ENCODE results near the gene EED. TPM values are rescaled to one million over a fixed set of nuclear protein-coding genes. Genes with fewer than 3 reads are reported as not detected.

EED gene
- total RNA-seq, 1 experiment from 2014 or later: 23.1 TPM

DNA sequence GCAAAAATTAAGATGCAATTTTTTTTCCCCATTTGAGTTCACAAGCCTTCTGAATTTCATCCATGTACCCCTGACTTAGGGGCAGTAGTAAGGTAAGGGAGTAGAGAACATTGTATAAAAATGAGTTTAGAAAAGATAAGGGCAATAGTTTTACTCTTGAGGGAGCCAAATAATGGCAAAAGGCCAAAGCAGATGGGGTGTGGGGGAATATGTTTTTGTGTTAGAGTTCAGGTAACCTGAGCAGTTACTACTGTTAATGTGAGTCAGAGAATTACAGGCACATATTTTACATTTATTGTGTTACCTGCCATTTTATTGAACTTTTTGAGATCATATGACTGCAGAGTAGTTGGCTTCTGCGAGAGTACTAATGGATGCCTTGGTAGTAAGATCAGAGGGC, 3.1 kb downstream of the EED start:
- no peak for DNase-seq (ENCODE audit: low read depth)

DNA sequence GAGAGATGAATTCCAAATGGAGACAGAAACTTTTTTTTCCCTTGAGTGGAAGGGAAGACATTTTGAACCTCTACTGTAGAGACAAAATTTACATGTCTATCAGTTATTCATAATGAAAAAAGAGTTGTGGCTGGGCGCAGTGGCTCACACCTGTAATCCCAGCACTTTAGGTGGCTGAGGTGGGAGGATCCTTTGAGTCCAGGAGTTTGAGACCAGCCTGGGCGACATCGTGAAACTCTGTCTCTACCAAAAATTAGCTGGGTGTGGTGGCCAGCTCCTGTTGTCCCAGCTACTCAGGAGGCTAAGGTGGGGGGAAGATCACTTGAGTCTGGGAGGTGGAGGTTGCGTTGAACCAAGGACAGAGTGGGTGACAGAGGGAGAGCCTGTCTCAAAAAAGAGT, 4.1 kb downstream of the EED start:
- no peak for DNase-seq (ENCODE audit: low read depth)

- DNase-seq (ENCODE audit: low read depth): no peak
Observed at GRCh38 chr11:86249307-86250098, 5.0 kb downstream of the EED start.

- no peak for DNase-seq (ENCODE audit: low read depth)
Observed at GRCh38 chr11:86251345-86251744, 6.8 kb downstream of the EED start.

GRCh38 chr11:86255896-86256295, 11.3 kb downstream of the EED start:
- DNase-seq (ENCODE audit: low read depth): no peak

GRCh38 chr11:86256608-86257007, 12.1 kb downstream of the EED start:
- DNase-seq (ENCODE audit: low read depth): no peak

GRCh38 chr11:86257446-86257845, 12.9 kb downstream of the EED start:
- no peak for DNase-seq (ENCODE audit: low read depth)

GRCh38 chr11:86259730-86260129, 15.2 kb downstream of the EED start:
- DNase-seq (ENCODE audit: low read depth): no peak

DNA sequence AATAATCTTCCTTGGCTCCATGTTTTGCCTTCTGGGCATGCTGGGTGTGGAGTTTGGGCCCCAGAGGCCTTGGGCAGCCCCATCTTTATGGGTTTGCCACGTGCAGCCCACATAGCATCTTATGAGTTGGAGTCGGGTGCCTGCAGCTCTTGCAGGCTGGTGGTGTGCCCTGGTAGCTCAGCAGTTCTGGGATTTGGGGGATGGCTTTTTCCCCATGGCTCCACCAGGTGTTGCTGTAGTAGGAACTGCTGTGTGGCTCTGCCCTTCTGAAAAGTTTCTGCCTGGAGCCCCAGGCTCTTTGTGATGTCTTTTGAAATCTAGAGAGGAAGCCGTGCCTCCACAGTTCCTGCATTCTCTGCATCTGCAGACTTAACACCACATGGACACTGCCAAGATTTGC, 16.8 kb downstream of the EED start:
- no peak for DNase-seq (ENCODE audit: low read depth)

DNA sequence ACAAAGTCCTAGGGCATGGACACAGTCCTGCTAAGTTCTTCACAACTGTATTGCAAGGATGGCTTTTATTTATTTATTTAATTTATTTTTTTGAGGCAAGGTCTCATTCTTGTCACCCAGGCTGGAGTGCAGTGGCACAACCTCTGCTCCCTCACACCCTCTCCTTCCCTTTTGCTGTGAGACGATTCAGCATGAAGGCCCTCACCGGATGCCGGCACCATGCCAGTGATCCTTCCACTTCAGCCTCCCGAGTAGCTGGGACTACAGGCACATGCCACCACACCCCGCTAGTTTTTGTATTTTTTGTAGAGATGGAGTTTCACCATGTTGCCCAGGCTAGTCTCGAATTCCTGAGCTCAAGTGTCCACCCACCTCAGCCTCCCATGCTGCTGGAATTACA, 17.8 kb downstream of the EED start:
- no peak for DNase-seq (ENCODE audit: low read depth)

- DNase-seq (ENCODE audit: low read depth): no peak
Observed at GRCh38 chr11:86264649-86265048, 20.1 kb downstream of the EED start.

GRCh38 chr11:86265194-86265593, 20.6 kb downstream of the EED start:
- DNase-seq (ENCODE audit: low read depth): no peak

- no peak for DNase-seq (ENCODE audit: low read depth)
Observed at GRCh38 chr11:86269645-86270044, 25.1 kb downstream of the EED start.

DNA sequence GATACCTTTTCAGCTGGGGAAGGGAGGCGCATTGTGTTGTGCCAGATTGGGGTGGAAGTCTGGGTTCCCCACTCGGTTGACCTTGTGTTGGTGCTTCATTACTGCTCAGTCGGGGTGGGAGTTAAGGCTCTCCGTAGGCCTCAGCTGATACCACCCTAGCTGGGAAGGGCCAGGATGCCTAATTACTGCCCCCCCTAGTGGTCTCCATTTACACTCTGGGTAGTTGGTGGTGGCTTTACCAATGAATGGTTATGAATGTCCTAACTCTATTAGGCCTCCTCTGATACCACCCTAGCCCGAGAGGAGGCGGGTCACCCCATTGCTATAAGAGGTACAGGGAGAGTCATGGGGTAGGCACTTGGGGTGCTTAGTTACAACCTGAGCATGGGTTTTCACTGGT, 29.9 kb downstream of the EED start:
- peak; percentile 10 for DNase-seq (ENCODE audit: low read depth)

- DNase-seq (ENCODE audit: low read depth): no peak
Observed at GRCh38 chr11:86274999-86275398, 30.4 kb downstream of the EED start.

GRCh38 chr11:86275493-86276370, 31.2 kb downstream of the EED start:
- no peak for DNase-seq (ENCODE audit: low read depth)

GRCh38 chr11:86277741-86278140, 33.2 kb downstream of the EED start:
- no peak for DNase-seq (ENCODE audit: low read depth)

GRCh38 chr11:86278226-86278625, 33.7 kb downstream of the EED start:
- DNase-seq (ENCODE audit: low read depth): no peak

DNA sequence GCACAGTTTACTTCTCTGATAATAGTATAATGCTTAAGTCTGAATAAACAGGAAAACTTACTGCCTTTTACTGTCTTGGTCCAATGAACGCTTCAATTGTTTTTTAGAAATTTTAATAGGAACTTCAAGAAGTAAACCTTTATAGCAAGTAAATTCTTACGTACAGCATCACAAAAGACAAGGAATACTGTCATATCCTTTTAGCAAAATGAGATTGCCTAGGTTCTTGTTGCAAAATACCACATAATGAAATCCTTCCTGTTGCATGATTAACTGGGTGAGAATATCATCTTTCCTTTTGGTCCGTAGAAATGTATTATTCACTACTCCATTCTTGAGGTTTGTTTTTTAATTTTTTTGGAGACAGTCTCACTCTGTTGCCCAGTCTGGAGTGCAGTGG, 35.2 kb downstream of the EED start:
- no peak for DNase-seq (ENCODE audit: low read depth)

DNA sequence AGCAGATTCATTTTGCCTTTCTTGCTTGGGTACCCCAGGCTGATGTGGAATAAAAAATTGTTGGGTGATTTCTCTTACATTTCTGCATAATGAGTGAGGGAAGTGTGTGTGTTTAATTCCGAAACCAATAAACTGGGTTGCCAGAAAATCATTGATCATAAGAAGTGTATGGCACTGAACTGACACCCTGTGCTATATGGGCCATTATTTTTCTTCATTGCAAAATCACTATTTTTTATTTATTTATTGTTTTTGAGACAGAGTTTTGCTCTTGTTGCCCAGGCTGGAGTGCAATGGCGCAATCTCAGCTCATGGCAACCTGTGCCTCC, 42.9 kb downstream of the EED start:
- DNase-seq (ENCODE audit: low read depth): no peak

DNA sequence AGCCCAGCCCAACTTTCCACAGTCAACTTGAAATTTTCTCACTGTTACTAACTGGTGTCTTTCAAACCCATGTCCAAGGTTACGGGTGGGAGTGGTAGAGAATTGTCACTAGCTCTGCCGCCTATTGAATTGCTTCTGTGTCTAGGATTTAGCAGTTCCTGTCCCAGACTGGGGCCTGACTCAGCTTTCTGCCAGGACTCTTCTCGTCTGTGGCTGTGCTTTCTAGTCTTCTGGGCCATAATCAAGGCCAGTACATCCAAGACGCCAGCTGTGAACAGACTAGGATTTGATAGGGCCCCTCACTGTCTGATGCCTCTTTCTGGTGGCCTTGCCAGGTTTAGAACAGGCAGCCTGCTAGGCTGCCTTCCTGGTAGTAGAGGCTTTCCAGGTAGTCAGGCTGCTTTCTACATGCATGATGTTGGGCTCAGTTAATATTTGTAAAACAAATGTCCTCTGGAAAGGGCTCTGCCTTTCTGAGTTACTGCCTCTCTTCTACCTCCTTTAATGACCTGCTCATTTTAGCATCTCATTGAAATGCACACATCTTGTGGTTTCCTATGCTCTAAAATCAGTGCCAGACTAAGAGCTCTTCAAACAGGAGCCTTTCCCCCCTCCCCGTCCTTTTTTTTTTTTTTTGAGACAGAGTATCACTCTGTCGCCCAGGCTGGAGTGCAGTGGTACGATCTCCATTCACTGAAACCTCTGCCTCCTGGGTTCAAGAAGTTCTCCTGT, 44.4 kb downstream of the EED start:
- DNase-seq (ENCODE audit: low read depth): no peak

DNA sequence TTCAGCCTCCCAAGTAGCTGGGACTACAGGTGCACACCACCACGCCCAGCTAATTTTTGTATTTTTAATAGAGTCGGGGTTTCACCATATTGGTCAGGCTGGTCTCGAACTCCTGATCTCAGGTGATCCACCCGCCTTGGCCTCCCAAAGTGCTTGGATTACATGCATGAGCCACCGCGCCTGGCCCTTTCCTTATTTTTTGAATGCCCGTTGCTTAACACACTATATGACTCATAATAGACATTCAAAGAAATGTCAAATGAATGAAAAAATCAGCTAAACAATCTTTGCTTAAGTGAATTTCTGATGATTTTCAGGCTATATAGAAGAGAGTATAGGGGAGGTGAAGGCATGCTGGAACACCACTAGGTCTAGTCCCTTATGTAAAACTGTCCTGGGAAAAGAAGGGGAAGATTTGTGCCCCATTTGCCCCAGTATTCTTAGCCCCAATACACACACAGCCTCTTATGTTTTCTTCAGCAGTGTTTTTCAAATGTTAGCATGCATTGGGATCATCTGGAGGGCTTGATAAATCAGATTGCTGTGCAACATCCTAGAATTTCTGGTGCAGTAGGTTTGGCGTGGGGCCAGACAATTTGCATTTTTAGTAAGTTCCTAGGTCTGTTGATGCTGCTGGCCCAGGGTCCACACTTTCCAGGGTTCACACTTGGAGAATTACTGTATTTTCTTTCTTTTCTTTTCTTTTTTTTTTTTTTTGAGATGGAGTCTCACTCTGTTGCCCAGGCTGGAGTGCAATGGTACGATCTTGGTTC, 45.1 kb downstream of the EED start:
- peak; percentile 11 for DNase-seq (ENCODE audit: low read depth)
